HG02798 (cell line): ENCODE measurements around the gene GSG1.

Experiments
- ATAC-seq: cut with Tn5 transposase; IDR thresholded peaks from one replicate; pipeline ENCODE4 v1.9.1; 2021; ENCODE audit warnings: mild to moderate bottlenecking; ENCODE audit not compliant: unreplicated experiment, poor library complexity

The GSG1 gene

GRCh38 chr12:13121568-13121967, 18.1 kb upstream of the GSG1 start:
- ATAC-seq: no peak

- ATAC-seq: no peak
These were observed 16.9 kb upstream of the GSG1 start for GRCh38 chr12:13120413-13120812.

GRCh38 chr12:13119826-13120225, 16.4 kb upstream of the GSG1 start:
- no peak for ATAC-seq

- ATAC-seq: no peak
These were observed 13.6 kb upstream of the GSG1 start for GRCh38 chr12:13117029-13117428.

GRCh38 chr12:13116259-13116658, 12.8 kb upstream of the GSG1 start:
- no peak for ATAC-seq

GRCh38 chr12:13114251-13115052, 11.0 kb upstream of the GSG1 start:
- no peak for ATAC-seq

- ATAC-seq: no peak
These were observed 9.5 kb upstream of the GSG1 start for GRCh38 chr12:13112968-13113367.

- ATAC-seq: no peak
These were observed 3.2 kb upstream of the GSG1 start for GRCh38 chr12:13106666-13107065.

- ATAC-seq: no peak
These were observed 2.3 kb upstream of the GSG1 start for GRCh38 chr12:13105781-13106180.

- no peak for ATAC-seq
These were observed 942 bp upstream of the GSG1 start for GRCh38 chr12:13104409-13104808.

- ATAC-seq: no peak
These were observed 839 bp downstream of the GSG1 start for GRCh38 chr12:13102461-13103195.

GRCh38 chr12:13101821-13102375, 1.6 kb downstream of the GSG1 start:
- no peak for ATAC-seq

GRCh38 chr12:13100882-13101769, 2.3 kb downstream of the GSG1 start:
- ATAC-seq: peak; percentile 89

GRCh38 chr12:13100605-13100881, 2.9 kb downstream of the GSG1 start:
- no peak for ATAC-seq

GRCh38 chr12:13099844-13100604, 3.4 kb downstream of the GSG1 start:
- ATAC-seq: no peak

GRCh38 chr12:13099066-13099843, 4.2 kb downstream of the GSG1 start:
- ATAC-seq: no peak

- no peak for ATAC-seq
These were observed 5.9 kb downstream of the GSG1 start for GRCh38 chr12:13097491-13098011.

GRCh38 chr12:13095266-13095995, 8.0 kb downstream of the GSG1 start:
- ATAC-seq: no peak
